Small intestine (tissue), 7 donors: ENCODE results near the gene TEX26. TPM values are rescaled to one million over a fixed set of nuclear protein-coding genes. Genes with fewer than 3 reads are reported as not detected.
"Not testable (repeated sequence)": the region's sequence is repeated elsewhere in the genome, so short reads cannot be mapped to it uniquely, and the experiment has no call there.

Experiments used
- DNase-seq, 2 donors: peaks; one replicate each; pipeline versions ENCODE4 v3.0.0 to v3.0.0-alpha.2; 2013
- FAIRE-seq: peaks from 2 replicates; lab custom pipeline; 2012; peaks lifted over from hg19 to GRCh38; lab: Jason Lieb, UNC
- H3K27ac ChIP-seq, 3 donors: one replicate each; pipeline ENCODE4 v1.5.1; 2013; ENCODE audit warnings: low read length in 2 of 3, mild to moderate bottlenecking in 2 of 3, control low read depth in 1 of 3, inconsistent platforms in 1 of 3, low read depth in 1 of 3, moderate library complexity in 1 of 3
- H3K27me3 ChIP-seq, 3 donors: one replicate each; pipeline ENCODE4 v1.6.1; 2013; ENCODE audit warnings: low read length in 3 of 3, inconsistent platforms in 1 of 3; ENCODE audit not compliant: control insufficient read depth in 3 of 3, insufficient read depth in 3 of 3
- H3K36me3 ChIP-seq, 3 donors: one replicate each; pipeline ENCODE4 v1.6.1; 2013; ENCODE audit warnings: low read length in 3 of 3, inconsistent platforms in 1 of 3, low read depth in 1 of 3, mild to moderate bottlenecking in 1 of 3, moderate library complexity in 1 of 3; ENCODE audit not compliant: control insufficient read depth in 3 of 3, insufficient read depth in 2 of 3
- H3K4me1 ChIP-seq, 3 donors: one replicate each; pipeline ENCODE4 v1.6.1; 2013; ENCODE audit warnings: low read length in 2 of 3, inconsistent platforms in 1 of 3, low read depth in 1 of 3, mild to moderate bottlenecking in 1 of 3, moderate library complexity in 1 of 3; ENCODE audit not compliant: control insufficient read depth in 3 of 3, insufficient read depth in 2 of 3
- H3K4me3 ChIP-seq, 3 donors: one replicate each; pipeline ENCODE4 v1.5.1; 2013; ENCODE audit warnings: low read length in 3 of 3, control low read depth in 1 of 3, inconsistent platforms in 1 of 3, low read depth in 1 of 3, mild to moderate bottlenecking in 1 of 3, moderate library complexity in 1 of 3
- H3K9me3 ChIP-seq, 2 donors: one replicate each; pipeline ENCODE4 v1.6.1; 2013; ENCODE audit warnings: low read depth in 1 of 2, low read length in 1 of 2; ENCODE audit not compliant: control insufficient read depth in 2 of 2, insufficient read depth in 1 of 2
- WGBS, 3 donors: extraction: QIAGEN DNeasy Blood & Tissue Kit; methylation state at CpG; one replicate each; pipeline ENCODE4 v1.1.7; 2013; 5-methylcytosine and 5-hydroxymethylcytosine counted together
- polyA plus RNA-seq, 4 donors: library from polyadenylated mRNA; stranded (reverse) in 3 of 4; unstranded in 1 of 4; fragments of 200-250 nt in 3 of 4; fragments of 120-200 nt in 1 of 4; gene quantifications; one replicate each; pipeline versions ENCODE4 v1.2.1 to v1.2.3, GENCODE V29; 2013
- donor health status: healthy with polysubstance abuse.
- donor health status: control.
- donor health status: control.
- donor health status: Bipolar disorder and iron deficiency.
- donor health status: healthy.

TEX26 gene
- polyA plus RNA-seq, 4 donors = not detected

- 74 to 86% (median 80%) methylated on average over 3 of the region's 3 CpGs for WGBS, 3 donors
- no peak for FAIRE-seq
These were observed 5.7 kb upstream of the TEX26 start for GRCh38 chr13:30926781-30927180.

GRCh38 chr13:30927188-30927587, 5.3 kb upstream of the TEX26 start:
- not testable (repeated sequence) for H3K27me3 ChIP-seq, H3K9me3 ChIP-seq, H3K4me1 ChIP-seq, H3K27ac ChIP-seq, H3K4me3 ChIP-seq, FAIRE-seq, DNase-seq, H3K36me3 ChIP-seq
- WGBS, 3 donors = 72 to 75% (median 72%) methylated on average over 3 of the region's 3 CpGs

More at GRCh38 chr13:30926781-30927180, 5.7 kb upstream of the TEX26 start:
- H3K27ac ChIP-seq = no peak overlapping the region
- H3K4me1 ChIP-seq = no peaks in the 10 kb centered on the region
- no peak overlapping the region for H3K4me3 ChIP-seq
- DNase-seq = no peak
- no peaks in the 10 kb centered on the region for H3K36me3 ChIP-seq
- peaks cover 0 to 4% (median 4%) of the 10 kb centered on the region in 3 donors for H3K27me3 ChIP-seq
- H3K9me3 ChIP-seq = no peaks in the 10 kb centered on the region

GRCh38 chr13:30927595-30927994, 4.9 kb upstream of the TEX26 start:
- no peaks in the 10 kb centered on the region for H3K4me1 ChIP-seq
- no peak overlapping the region for H3K4me3 ChIP-seq
- DNase-seq = no peak
- no peaks in the 10 kb centered on the region for H3K9me3 ChIP-seq
- FAIRE-seq = no peak
- peaks cover 0 to 11% (median 6%) of the 10 kb centered on the region in 3 donors for H3K27me3 ChIP-seq
- 76 to 87% (median 80%) methylated on average over 1 of the region's 1 CpG for WGBS, 3 donors
- no peak overlapping the region for H3K27ac ChIP-seq
- H3K36me3 ChIP-seq = no peaks in the 10 kb centered on the region

GRCh38 chr13:30928978-30929377, 3.5 kb upstream of the TEX26 start:
- WGBS, 3 donors = 65 to 77% (median 65%) methylated on average over 5 of the region's 5 CpGs
- H3K27ac ChIP-seq = no peak overlapping the region
- peaks cover 0 to 21% (median 6%) of the 10 kb centered on the region in 3 donors for H3K27me3 ChIP-seq
- H3K4me3 ChIP-seq = no peak overlapping the region
- FAIRE-seq (no peak), DNase-seq (no peak)
- no peaks in the 10 kb centered on the region for H3K9me3 ChIP-seq
- H3K36me3 ChIP-seq = no peaks in the 10 kb centered on the region
- H3K4me1 ChIP-seq = no peaks in the 10 kb centered on the region

GRCh38 chr13:30933354-30933670, 856 bp downstream of the TEX26 start:
- Histone ChIP-seq H3K27me3 (peaks cover 0 to 23% (median 8%) of the 10 kb centered on the region in 3 donors), H3K36me3 (no peaks in the 10 kb centered on the region), H3K27ac (no peak overlapping the region), H3K9me3 (no peaks in the 10 kb centered on the region), H3K4me3 (no peak overlapping the region), H3K4me1 (no peaks in the 10 kb centered on the region)
- no peak for DNase-seq
- FAIRE-seq = no peak
- WGBS, 3 donors = 78 to 87% (median 79%) methylated on average over 3 of the region's 3 CpGs

- 59 to 67% (median 66%) methylated on average over 6 of the region's 6 CpGs for WGBS, 3 donors
- no peak for DNase-seq
These were observed 1.9 kb downstream of the TEX26 start for GRCh38 chr13:30934381-30934780.

GRCh38 chr13:30934803-30935202, 2.3 kb downstream of the TEX26 start:
- DNase-seq = no peak
- H3K27me3 ChIP-seq = peaks cover 0 to 19% (median 8%) of the 10 kb centered on the region in 3 donors
- no peak overlapping the region for H3K4me3 ChIP-seq
- FAIRE-seq = no peak
- no peak overlapping the region for H3K27ac ChIP-seq
- H3K36me3 ChIP-seq = no peaks in the 10 kb centered on the region
- no peaks in the 10 kb centered on the region for H3K9me3 ChIP-seq
- no peaks in the 10 kb centered on the region for H3K4me1 ChIP-seq
- 74 to 88% (median 80%) methylated on average over 3 of the region's 3 CpGs for WGBS, 3 donors

More at GRCh38 chr13:30934381-30934780, 1.9 kb downstream of the TEX26 start:
- Histone ChIP-seq H3K4me1 (no peaks in the 10 kb centered on the region), H3K27ac (no peak overlapping the region), H3K36me3 (no peaks in the 10 kb centered on the region), H3K4me3 (no peak overlapping the region), H3K27me3 (peaks cover 0 to 20% (median 8%) of the 10 kb centered on the region in 3 donors), H3K9me3 (no peaks in the 10 kb centered on the region)
- no peak for FAIRE-seq

- 30 to 63% (median 51%) methylated on average over 4 of the region's 4 CpGs for WGBS, 3 donors
- FAIRE-seq = no peak
These were observed 4.5 kb downstream of the TEX26 start for GRCh38 chr13:30936971-30937370.

GRCh38 chr13:30943881-30944280, 11.4 kb downstream of the TEX26 start:
- FAIRE-seq (no peak), DNase-seq (no peak)
- no peak overlapping the region for H3K4me3 ChIP-seq
- no peaks in the 10 kb centered on the region for H3K4me1 ChIP-seq
- no peaks in the 10 kb centered on the region for H3K36me3 ChIP-seq
- WGBS, 3 donors = 76 to 87% (median 85%) methylated on average over 3 of the region's 3 CpGs
- no peak overlapping the region for H3K27ac ChIP-seq
- no peaks in the 10 kb centered on the region for H3K9me3 ChIP-seq
- no peaks in the 10 kb centered on the region for H3K27me3 ChIP-seq

More at GRCh38 chr13:30936971-30937370, 4.5 kb downstream of the TEX26 start:
- Histone ChIP-seq H3K4me3 (no peak overlapping the region), H3K36me3 (no peaks in the 10 kb centered on the region), H3K27ac (no peak overlapping the region), H3K4me1 (no peaks in the 10 kb centered on the region), H3K9me3 (no peaks in the 10 kb centered on the region), H3K27me3 (peaks cover 0 to 17% (median 4%) of the 10 kb centered on the region in 3 donors)
- peak in 1 of 2 donors; percentile 7 for DNase-seq
